Kidney (tissue), 14 donors: Measurements from ENCODE around the gene SNX13. TPM values are rescaled to one million over a fixed set of nuclear protein-coding genes. Genes with fewer than 3 reads are reported as not detected.

ENCODE experiments used
- DNase-seq, 5 donors: peaks; one replicate each; pipeline ENCODE4 v3.0.0-alpha.2; 2013 to 2020
- FAIRE-seq: peaks from 2 replicates; lab custom pipeline; 2012; peaks lifted over from hg19 to GRCh38; lab: Jason Lieb, UNC
- H3K27ac ChIP-seq, 2 donors: one replicate each; pipeline ENCODE4 v1.7.0; 2013; ENCODE audit warnings: low read depth in 2 of 2, low read length in 2 of 2, inconsistent platforms in 1 of 2
- H3K27me3 ChIP-seq: one replicate; pipeline ENCODE4 v1.7.1; 2013; ENCODE audit warnings: low read length, inconsistent platforms; ENCODE audit not compliant: control insufficient read depth, insufficient read depth
- H3K36me3 ChIP-seq, 3 donors: one replicate each; pipeline versions ENCODE4 v1.7.0 to v1.7.1; 2013; ENCODE audit warnings: low read length in 3 of 3, control low read depth in 1 of 3, inconsistent platforms in 1 of 3; ENCODE audit not compliant: insufficient read depth in 3 of 3, control insufficient read depth in 2 of 3
- H3K4me1 ChIP-seq, 3 donors: one replicate each; pipeline versions ENCODE4 v1.7.0 to v1.7.1; 2013; ENCODE audit warnings: low read length in 3 of 3, inconsistent platforms in 1 of 3, low read depth in 1 of 3; ENCODE audit not compliant: control insufficient read depth in 2 of 3, insufficient read depth in 2 of 3
- H3K4me3 ChIP-seq, 3 donors: one replicate each; pipeline versions ENCODE4 v1.7.0 to v1.8.1; 2013; ENCODE audit warnings: low read length in 3 of 3, control low read depth in 1 of 3, inconsistent platforms in 1 of 3
- H3K9ac ChIP-seq, 3 donors: one replicate each; pipeline versions ENCODE4 v1.7.0 to v1.7.1; 2013; ENCODE audit warnings: low read length in 3 of 3, control low read depth in 1 of 3, inconsistent platforms in 1 of 3
- H3K9me3 ChIP-seq, 3 donors: one replicate each; pipeline versions ENCODE4 v1.7.0 to v1.7.1; 2013; ENCODE audit warnings: low read length in 3 of 3, control low read depth in 1 of 3, inconsistent platforms in 1 of 3; ENCODE audit not compliant: control insufficient read depth in 2 of 3, insufficient read depth in 1 of 3
- CTCF ChIP-seq: IDR thresholded peaks from 3 replicates; pipeline ENCODE4 v1.5.1; 2012; ENCODE audit warnings: mild to moderate bottlenecking, moderate library complexity, borderline replicate concordance; ENCODE audit not compliant: insufficient read depth; ENCODE audit errors: extremely low read depth
- intact Hi-C: fragments of 100-400 bp; cut with DNase I; formaldehyde crosslinking; loops from one replicate; pipeline ENCODE4 v1.11.1; 2022
- polyA plus RNA-seq: library from polyadenylated mRNA; stranded (reverse); fragments of 350-450 nt; fragmentation: Illumina TruSeq; extraction: RNeasy Lipid Tissue Mini Kit (QIAGEN cat#74804); gene quantifications from one replicate; pipeline ENCODE4 v1.2.3, GENCODE V29; 2014; ENCODE audit warnings: low read depth, low replicate concordance; ENCODE audit not compliant: insufficient read depth
- total RNA-seq: library from RNA; stranded (reverse); fragmentation: NEBNext Ultra II Directional; extraction: Animal tissue kit (Norgen Biotek cat#: 25700); gene quantifications from one replicate; pipeline ENCODE4 v1.2.1, GENCODE V29; 2021
- donor health status: control.
- donor health status: control.
- donor health status: control.
- donor health status: control.
- donor health status: control.
- donor health status: DM: yes; HTN: yes; CAD: no.
- donor health status: Normal renal cell carcinoma (clear cell type).

Gene SNX13
- total and polyA plus RNA-seq, 2 donors from 2014 or later, result 9.9 to 57.0 TPM

GRCh38 chr7:17844514-17845196 is 95.6 kb downstream of the SNX13 start:
- TF ChIP-seq CTCF, result no peak
- no peak for FAIRE-seq
- no peak for DNase-seq
- H3K4me3 ChIP-seq, result no peak overlapping the region
- no peak overlapping the region for H3K9ac ChIP-seq
- H3K9me3 ChIP-seq, result peaks cover 0 to 1% (median 0%) of the 10 kb centered on the region in 3 donors
- no peaks in the 10 kb centered on the region for H3K4me1 ChIP-seq
- peaks cover 2 to 3% (median 2%) of the 10 kb centered on the region in 3 donors for H3K36me3 ChIP-seq
- intact Hi-C loops, result no loop called here
- H3K27me3 ChIP-seq, result no peaks in the 10 kb centered on the region
- H3K27ac ChIP-seq, result no peak overlapping the region

GRCh38 chr7:17844022-17844421 is 96.3 kb downstream of the SNX13 start:
- Histone ChIP-seq H3K9ac (no peak overlapping the region), H3K27ac (no peak overlapping the region), H3K36me3 (peaks cover 4 to 6% (median 5%) of the 10 kb centered on the region in 3 donors), H3K9me3 (peaks cover 0 to 1% (median 0%) of the 10 kb centered on the region in 3 donors), H3K27me3 (no peaks in the 10 kb centered on the region), H3K4me1 (no peaks in the 10 kb centered on the region), H3K4me3 (no peak overlapping the region)
- no peak for FAIRE-seq
- no peak for DNase-seq
- TF ChIP-seq CTCF, result no peak
- intact Hi-C loops, result no loop called here

- no peaks in the 10 kb centered on the region for H3K4me1 ChIP-seq
- no peak for DNase-seq
- TF ChIP-seq CTCF, result no peak
- peaks cover 4 to 6% (median 5%) of the 10 kb centered on the region in 3 donors for H3K36me3 ChIP-seq
- peaks cover 0 to 1% (median 0%) of the 10 kb centered on the region in 3 donors for H3K9me3 ChIP-seq
- H3K9ac ChIP-seq, result no peak overlapping the region
- no peak overlapping the region for H3K4me3 ChIP-seq
- intact Hi-C loops, result no loop called here
- no peaks in the 10 kb centered on the region for H3K27me3 ChIP-seq
- H3K27ac ChIP-seq, result no peak overlapping the region
- no peak for FAIRE-seq
Measured at GRCh38 chr7:17843041-17843440, 97.3 kb downstream of the SNX13 start.
